NCI-H82 treated with DMSO at 0.1 percent for 48 hours (cell line): Measurements from ENCODE around the gene ORAI3.

Source experiments
- DNase-seq: peaks from one replicate; lab custom pipeline; 2025; ENCODE audit not compliant: unreplicated experiment; lab: John Stamatoyannopoulos, UW

Gene ORAI3

GRCh38 chr16:30948667-30949649, at the start of gene ORAI3:
Gene ORAI3 (plus strand): TSS chr16:30949068. CDS start chr16:30949290, 222 bp downstream.
- DNase-seq = no peak

DNA sequence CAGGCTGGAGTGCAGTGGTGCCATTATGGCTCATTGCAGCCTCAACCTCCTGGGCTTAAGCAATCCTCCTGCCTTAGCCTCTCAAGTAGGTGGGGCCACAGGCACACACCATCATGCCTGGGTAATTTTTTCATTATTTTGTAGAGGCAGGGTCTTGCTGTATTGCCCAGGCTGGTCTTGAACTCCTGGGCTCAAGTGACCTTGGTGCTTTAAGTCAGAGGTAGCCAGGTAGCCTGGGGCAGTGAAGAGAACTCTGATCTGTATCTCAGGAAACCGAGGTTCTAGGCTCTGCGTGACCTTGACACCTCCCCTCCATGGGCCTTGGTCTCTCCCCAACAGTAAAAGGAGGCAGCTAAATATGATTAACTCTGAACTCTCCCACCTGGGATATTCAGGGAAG, 49.1 kb upstream of the ORAI3 start:
- no peak for DNase-seq

- DNase-seq = no peak
Measured at GRCh38 chr16:30900588-30900987, 48.3 kb upstream of the ORAI3 start.

GRCh38 chr16:30901201-30902028, 47.5 kb upstream of the ORAI3 start:
- no peak for DNase-seq

GRCh38 chr16:30902029-30902972, 46.6 kb upstream of the ORAI3 start:
- no peak for DNase-seq

- DNase-seq = no peak
Measured at GRCh38 chr16:30903002-30903401, 45.9 kb upstream of the ORAI3 start.

DNA sequence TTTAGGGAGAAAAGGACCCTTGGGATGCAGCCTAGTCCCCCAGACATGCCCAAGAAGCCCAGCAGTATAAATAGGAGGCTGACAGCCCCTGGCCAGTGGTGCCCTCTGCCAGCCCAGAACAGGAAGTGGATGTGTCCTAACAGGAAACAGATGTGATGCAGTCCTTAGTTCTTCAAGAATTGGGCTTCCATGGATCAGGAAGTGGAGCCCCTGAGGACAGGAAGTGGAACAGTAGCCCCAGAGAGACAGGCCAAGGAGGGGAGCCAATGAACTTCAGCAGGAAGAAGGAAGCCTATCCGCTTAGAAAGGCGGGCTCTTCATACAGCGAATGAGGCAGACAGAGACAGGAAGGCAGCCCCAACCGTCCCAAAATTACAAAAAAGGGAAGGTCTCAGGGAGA, 45.3 kb upstream of the ORAI3 start:
- DNase-seq = no peak

GRCh38 chr16:30904114-30904780, 44.6 kb upstream of the ORAI3 start:
- DNase-seq = no peak

GRCh38 chr16:30907064-30907463, 41.8 kb upstream of the ORAI3 start:
- DNase-seq = no peak

GRCh38 chr16:30910427-30911029, 38.3 kb upstream of the ORAI3 start:
- no peak for DNase-seq

GRCh38 chr16:30912794-30913412, 36.0 kb upstream of the ORAI3 start:
- no peak for DNase-seq

GRCh38 chr16:30914830-30915229, 34.0 kb upstream of the ORAI3 start:
- no peak for DNase-seq

- DNase-seq = no peak
Measured at GRCh38 chr16:30918614-30919013, 30.3 kb upstream of the ORAI3 start.

DNA sequence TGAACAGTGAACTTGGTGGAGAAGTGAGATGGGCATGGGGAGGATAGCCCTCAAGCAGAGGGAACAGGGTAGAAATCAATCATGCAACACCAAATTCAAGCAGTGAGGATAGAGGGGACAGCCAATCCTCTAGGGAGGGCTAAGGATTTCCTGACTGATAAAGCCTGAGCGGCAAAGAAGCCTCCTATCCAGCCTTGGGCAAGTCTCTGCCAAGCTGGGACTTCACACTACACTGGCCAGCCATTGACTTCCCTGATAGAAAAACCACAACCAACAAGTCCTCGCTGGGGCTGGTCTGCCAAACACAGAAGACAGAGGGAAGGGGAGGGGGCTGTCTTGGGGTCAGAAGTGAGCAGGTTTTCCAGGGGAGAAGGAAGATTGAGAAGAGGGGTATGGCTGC, 28.0 kb upstream of the ORAI3 start:
- no peak for DNase-seq

GRCh38 chr16:30921459-30921747, 27.5 kb upstream of the ORAI3 start:
- DNase-seq = no peak

DNA sequence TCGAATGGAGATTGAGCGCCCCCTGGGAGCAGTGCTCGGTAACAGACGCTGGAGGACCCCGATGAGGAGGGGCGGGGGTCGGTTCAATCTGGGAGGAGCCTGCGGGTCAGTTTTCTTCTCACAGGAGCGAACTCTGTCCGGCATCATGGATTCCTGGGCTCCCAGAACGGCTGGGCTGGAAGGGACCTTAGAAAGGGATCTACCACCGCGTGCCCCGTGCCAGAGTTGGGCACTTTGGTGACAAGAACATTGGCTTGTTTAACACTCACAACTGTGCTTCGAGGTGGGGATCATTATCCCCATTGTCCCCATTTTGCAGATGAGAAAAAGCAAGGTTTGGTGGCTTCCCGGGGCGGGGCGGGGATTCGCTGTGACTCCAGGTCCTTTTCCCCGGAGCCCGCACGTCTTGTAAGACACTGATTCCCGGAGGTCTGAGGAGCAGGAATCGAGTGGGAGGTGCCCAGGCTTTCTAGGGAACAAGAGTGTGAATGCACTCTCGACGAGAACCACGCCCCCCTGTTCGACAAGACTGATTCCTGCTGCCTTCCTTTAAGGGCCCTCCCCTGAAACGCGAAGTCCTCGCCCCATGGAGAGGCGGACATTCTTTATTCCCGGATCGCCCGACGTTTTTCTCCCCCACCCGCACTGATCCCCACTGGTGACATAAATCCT, 27.0 kb upstream of the ORAI3 start:
- peak; percentile 75 for DNase-seq

DNA sequence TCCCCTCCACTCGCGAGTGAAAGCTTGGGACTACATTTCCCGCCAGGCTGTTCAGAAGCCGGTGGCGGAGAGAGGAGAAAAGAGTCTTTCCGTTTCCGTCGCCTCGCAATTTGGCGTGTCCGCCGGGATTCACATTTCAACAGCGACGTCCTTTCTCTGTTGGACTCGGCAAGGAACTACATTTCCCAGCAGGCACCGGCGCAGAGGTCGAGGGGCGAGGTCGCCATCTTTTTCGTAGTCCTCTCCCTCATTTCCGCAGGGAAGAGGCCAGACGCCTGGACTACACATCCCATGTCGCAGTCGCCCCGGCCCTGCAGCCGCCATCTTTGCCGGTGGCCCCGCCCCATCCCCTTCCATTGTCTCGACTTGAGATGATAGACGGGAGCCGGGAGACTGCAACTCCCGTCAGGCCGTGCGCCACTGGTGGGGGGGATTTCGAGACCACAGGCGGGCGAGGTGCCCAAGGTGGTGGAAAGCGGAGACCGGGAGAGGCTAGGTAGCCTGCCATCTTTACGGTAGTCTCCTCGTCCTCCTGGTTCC, 26.4 kb upstream of the ORAI3 start:
- peak; percentile 96 for DNase-seq

GRCh38 chr16:30922960-30923535, 25.8 kb upstream of the ORAI3 start:
- DNase-seq = peak; percentile 96
